NCI-H1105 (cell line): ENCODE measurements around the gene SYPL2.

ENCODE experiments used
- DNase-seq: peaks from one replicate; lab custom pipeline; 2025; lab: John Stamatoyannopoulos, UW

SYPL2 gene

GRCh38 chr1:109517337-109517736, 51.0 kb downstream of the SYPL2 start:
- DNase-seq, result no peak

- no peak for DNase-seq
These were observed 54.9 kb downstream of the SYPL2 start for GRCh38 chr1:109521002-109521951.

GRCh38 chr1:109522026-109522425, 55.7 kb downstream of the SYPL2 start:
- no peak for DNase-seq

GRCh38 chr1:109523706-109524105, 57.4 kb downstream of the SYPL2 start:
- no peak for DNase-seq

GRCh38 chr1:109527098-109527811, 60.9 kb downstream of the SYPL2 start:
- DNase-seq, result no peak

GRCh38 chr1:109527846-109528695, 61.7 kb downstream of the SYPL2 start:
- DNase-seq, result no peak

GRCh38 chr1:109528712-109529111, 62.4 kb downstream of the SYPL2 start:
- DNase-seq, result no peak

- peak; percentile 39 for DNase-seq
These were observed 63.6 kb downstream of the SYPL2 start for GRCh38 chr1:109529881-109530456.

GRCh38 chr1:109530457-109531087, 64.2 kb downstream of the SYPL2 start:
- DNase-seq, result peak; percentile 75

GRCh38 chr1:109531380-109531779, 65.0 kb downstream of the SYPL2 start:
- DNase-seq, result no peak
